ENCODE results near the gene ZG16B.
A peak's percentile ranks its signal among the peaks of the same experiment; 100 is the strongest.

The ZG16B gene

DNA sequence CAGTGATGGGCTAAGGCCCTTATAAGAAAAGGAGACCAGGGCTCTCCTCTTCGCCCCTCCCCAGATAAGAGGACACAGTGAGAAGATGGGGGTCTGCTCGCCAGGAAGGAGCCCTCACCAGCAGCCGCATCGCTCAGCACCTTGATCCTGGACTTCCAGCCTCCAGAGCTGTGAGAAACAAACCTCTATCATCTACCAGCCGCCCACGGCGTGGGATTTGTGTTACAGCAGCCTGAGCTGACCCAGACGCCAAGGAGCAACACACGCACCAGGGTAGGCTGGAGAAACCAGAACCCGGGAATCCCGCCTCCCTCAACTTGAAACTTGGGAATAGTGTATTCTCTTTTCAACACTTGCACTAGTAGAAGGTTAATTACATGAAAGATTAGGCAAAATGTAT, 4.2 kb upstream of the ZG16B start:
- DNase-seq, result no peak

DNA sequence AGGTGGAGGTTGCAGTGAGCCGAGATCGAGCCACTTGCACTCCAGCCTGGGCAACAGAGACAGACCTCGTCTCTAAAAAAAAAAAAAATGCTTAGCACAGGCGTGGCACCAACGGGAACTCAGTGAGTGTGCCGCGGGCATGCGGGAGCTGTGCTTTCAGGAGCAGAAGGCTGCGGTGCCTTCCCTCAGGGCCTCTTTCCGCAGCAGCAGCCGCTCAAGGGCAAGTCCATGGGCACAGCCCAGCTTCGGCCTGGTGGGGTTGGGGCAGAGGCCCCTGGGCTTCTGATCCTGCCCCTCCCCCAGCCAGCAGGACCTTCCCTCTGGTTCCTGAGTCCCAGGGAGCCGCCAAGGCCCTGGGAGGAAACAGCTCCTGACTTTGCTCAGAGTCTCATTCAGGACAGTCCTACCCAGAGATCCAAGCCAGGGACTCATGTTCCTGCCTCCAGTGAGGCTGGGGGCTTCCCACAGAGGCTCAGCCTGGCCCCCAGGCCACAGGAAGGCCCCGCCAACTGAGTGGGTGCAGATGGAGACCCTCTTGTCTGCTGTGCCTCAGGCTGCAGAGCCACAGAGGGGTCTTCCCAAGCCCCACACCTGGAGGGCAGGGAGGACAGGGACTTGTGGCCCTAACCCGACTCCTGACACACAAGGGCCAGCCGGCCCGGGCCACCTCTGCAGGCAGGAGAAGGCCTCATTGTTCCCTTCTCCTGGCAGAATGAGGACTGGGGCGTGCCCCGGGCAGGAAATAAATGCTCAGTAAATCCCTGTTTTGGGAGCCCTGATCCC, 3.3 kb upstream of the ZG16B start:
- DNase-seq, result no peak

DNA sequence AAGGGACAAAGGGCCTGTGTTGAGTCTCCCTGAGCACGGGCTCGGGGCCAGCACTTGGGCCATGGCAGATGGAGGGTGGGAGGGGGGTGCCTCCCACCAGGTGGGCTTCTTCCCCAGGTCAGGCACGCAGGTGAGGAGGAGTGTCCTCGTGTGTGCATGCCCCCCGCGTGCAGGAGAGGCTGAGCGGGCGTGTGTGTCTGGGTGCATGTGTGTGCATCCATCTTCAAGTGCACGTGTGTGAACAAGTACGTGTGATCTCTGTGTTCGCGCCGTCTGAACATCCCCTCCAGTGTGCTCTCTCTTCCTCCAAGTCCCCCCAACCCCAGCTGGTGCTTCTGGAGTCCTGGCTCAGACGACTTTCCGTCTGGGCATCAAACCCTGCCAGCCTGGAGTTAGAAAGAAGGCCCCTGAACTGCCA, 2.7 kb upstream of the ZG16B start:
- no peak for DNase-seq

DNA sequence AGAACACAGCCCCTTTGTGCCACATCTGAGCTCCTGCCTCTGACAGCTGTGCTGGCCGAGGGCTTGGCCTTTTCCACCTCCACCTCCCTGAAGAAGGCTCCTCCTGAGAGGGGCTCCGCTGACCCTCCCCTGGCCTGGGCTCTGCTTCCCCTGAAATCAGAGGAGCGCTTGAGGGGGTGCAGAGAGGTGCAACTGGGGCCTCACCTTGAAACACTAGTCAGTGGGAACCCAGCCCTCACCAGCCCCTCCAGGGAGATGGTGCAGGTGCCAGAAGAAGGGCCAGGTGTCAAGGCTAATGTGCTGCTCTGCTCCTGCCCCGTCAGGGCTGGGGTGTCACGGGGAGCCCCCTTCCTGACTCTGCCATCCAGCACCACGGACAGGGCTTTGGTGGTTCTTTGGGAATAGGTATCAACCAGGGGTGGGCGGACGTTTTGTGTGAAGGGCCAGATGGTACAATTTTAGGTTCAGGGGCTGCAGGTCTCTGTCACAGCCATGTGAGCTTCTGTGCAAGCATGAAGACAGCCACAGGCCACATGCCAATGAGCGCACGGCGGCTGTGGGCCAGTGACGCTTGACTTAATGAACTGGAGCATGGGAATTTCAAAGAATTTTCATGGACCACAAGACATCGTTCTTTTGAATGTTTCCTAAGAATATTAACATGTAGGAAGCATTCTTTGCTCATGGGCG, 2.1 kb upstream of the ZG16B start:
- no peak for DNase-seq

DNA sequence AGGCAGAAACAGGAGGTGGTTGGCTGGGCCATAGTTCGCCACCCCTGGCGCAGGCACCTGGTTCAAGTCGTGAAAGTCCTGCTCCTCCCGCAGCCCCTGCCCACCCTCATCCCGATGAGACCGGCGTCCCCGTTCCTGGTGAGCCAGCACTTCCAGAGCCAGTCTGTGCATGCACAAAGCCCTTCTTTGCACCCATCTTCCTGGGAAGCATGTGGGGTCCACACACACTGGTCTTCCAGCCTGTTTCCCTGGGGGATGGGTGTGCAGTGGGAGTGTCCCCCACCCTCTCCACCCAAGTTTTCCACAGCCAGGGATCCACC, 1.6 kb upstream of the ZG16B start:
- DNase-seq, result no peak

DNA sequence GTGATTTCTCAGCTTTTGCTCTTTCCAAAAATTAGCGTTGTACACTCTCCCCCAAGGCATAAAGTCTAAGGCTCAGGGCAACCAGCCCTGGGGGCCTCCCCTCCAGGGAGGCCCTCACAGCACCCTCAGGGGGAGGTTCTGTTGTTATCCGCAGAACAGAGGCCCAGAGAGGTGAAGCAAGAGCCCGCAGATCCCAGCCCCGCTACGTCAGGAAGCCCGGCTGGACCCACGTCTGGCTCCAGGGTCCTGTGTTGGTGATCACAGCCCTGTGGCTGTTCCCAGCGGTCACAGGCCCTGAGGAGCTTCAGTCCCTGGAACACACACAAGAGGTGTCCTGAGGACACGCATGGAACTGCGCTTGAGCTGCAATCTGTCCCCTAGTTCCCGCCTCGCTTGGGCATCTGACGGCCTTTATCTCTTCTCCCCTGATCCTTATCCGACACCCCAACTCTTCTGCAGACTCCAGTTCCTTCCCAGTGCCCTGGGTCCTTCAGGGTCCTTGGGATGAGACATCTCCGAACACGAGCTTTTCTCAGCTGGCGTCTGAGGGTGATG, 1.1 kb upstream of the ZG16B start:
- no peak for DNase-seq

DNA sequence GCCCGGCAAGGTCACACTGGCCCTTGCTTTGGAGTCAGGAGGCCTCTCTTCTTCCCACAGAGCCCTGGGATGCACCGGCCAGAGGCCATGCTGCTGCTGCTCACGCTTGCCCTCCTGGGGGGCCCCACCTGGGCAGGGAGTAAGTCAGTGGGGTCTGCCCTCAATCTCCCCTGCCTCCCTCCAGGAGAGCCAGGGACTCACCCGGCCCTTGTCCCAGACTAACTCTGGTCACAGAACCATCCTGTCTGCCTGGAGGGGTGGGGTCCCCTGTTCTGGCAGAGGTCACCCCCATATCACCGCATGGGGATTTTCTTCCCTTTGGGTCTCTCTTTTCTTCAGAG, 222 bp downstream of the ZG16B start:
- no peak for DNase-seq

DNA sequence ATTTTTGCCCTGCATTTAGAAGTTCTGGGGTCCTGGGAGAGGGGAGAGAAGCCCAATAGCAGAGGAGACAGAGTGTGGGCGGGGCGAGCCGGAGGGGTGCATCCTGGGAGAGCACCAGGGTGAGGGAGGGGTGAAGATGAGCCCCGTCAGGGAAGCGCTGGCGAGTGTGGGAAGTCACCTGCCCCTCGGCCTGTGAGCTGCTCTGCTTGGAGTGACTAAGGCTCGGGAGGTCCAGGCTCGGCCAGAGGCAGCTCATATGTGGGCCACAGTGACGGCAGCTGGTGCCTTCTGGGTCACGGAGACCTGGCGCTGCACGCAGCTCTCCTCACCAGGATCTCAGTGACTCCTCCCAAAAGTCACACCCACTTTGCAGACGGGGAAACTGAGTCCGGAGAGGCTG, 1.1 kb downstream of the ZG16B start:
- DNase-seq, result no peak

DNA sequence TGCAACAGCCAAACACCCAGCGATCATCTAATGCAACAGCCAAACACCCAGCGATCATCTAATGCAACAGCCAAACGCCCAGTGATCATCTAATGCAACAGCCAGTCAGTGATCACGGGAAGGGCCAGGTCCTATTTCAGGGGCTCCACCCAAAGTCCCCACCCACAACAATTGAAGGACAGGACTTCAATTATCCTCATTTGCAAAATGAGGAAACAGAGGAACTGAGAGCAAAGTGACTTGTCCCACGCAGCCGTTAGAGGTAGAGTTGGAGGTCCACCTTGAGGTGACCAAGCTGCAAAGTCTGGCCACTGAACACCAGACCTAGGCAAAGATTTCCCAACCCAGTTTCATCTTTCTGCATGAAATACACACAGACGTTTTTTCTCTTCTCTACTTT, 3.7 kb downstream of the ZG16B start:
- no peak for DNase-seq

DNA sequence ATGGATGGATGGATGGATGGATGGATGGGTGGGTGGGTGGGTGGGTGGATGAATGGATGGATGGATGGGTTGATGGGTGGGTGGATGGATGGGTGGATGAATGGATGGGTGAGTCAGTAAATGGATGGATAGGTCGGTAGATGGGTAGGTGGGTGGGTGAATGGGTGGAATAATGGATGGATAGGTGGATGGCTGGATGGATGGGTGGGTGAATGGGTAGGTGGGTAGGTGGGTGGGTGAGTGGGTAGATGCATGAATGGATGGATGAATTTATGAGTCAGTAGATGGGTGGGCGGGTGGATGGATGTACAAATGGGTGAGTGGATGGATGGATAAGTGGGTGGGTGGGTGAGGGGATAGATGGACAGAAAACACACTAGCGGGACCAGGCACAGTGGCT, 4.9 kb downstream of the ZG16B start:
- DNase-seq, result no peak

DNA sequence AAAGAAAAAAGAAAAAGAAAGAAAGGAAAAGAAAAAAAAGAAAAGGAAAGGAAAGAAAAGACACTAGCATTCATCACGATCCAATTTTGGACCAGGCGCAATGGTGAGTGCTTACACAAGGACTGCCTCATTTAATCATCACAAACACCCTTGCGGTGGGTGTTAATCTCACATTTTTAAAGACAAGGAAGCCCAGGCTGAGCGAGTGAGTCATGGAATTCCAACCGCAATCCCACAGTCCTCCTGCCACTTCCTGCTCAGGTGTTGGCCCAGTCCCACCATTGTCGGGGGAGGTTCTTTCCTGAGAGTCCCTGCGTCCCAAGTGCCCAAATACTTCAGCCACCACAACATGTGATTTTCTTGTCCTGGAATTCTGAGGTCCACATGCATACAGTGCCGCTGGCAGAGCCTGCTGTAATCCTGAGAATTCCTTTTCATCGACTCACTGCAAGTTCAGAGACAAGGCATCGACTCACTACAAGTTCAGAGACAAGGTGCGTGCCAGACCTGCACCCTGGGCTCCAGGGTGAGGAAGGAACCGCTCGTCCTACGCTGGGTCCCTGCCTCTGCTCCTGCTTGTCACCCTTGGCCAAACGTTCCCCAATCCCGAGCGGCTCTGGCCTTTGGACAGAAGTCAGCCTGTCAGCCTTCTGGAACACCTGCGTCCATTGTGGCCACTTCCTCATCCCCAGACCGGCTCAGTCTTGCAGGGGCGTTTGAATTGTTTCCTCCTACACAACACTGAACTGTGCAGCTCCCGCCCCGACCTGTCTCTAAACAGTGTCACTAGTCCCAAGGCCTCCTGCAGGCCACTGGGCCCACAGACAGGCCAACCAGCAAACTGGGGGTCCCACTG, 5.8 kb downstream of the ZG16B start:
- no peak for DNase-seq

DNA sequence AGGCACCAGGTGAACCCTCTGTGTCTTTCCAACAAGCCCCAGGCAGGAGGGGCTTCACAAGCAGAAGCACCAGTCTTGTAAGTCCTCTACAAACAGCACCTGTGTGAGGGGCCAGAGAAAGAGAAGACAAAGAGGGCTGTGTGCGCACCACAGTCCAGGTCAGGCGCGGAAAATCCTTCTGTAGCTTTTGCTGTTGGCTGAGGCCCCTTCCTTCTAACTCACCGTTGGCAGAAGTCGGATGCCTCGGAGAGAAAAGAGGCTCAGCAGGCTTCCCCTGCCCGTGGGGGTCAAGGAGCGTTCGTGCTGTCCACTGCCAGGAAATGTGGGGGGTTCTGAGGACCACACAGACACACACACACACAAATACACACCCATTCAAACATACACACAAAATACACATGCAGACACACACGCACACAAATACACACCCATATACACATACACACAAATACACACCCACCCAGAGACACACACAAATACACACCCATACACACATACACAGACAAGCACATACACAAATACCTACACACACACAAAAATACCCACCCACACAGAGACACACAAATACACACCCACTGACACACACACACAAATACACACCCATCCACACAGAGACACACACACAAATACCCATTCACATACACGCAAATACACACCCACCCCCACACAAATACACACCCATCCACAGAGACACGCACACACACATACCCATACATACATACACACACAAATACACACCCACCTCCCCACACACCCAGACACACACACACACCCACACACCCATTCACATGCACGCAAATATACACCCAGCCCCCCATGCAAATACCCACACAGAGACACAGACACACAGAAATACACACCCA, 6.8 kb downstream of the ZG16B start:
- no peak for DNase-seq

DNA sequence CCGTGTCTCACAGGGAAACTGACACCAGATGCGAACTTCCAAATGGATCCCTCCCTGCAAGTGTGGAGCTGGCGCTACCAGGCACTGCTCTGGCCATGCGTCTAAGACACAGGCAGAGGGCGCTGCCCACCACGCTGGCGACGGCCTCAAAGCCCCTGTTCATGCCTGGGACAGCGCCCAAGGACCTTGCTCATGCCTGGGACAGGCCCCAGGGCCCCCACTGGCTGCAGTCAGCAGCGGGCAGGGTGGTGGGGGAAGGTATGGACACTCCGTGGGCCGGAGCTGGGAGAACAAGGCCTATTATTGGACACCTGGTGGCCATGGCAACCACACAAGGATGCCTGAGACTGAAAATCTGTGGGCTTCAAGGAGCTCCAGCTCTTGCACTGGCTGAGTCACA, 8.8 kb downstream of the ZG16B start:
- DNase-seq, result peak; percentile 35

DNA sequence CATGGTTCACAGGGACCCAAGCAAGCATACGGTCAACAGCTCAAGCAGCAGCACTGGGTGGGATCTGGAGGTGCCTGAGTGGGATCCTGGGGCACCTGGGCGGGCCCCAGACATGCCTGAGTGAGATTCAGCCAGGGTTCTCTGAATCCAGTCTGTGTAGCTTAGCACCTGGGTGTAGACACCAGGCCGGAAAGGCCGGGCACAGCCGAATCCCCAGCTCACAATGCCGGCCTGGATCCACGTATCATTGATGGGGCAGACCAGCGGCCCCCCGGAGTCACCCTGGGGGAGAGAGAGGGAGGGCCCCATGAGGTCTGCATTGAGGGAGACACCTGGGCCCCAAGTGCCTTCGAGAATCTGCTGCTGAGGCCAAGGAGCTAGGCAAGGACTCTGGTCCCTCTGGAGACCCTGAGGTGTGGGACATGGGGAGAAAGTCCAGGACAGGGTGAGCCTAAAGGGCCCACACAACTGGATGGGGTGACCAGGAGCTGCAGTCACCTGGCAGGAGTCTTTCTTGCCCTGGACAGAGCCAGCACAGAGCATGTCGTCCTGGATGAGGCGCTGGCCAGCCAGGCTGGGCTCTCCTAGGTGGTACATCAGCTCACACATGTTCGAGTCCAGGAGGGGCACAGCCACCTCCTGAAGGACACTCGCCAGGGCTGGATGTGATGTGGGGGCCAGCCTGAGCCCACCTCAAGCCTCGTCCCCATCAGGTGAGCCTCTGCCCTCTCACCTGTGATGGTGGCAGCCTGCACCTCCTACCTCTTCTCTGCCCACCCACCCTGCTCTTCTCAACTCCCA, 9.7 kb downstream of the ZG16B start:
- no peak for DNase-seq

DNA sequence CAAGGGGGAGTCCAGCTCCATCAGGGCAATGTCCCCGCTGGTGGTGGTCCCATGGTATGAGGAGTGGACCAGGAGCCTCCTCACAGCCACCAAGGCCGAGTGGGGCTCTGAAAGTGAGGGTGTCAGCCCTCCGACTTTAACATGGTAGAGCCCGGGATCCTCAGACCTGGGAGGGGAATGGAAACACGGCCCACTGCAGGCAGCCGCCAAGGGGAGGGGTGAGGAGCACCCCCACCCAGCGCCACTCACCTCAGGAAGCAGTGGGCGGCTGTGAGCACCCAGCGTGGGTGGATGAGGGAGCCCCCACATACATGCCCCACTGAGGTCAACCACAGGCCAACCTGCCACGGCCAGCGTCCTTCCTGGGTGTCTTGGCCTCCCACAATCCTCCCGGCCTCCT, 10.8 kb downstream of the ZG16B start:
- DNase-seq, result no peak

DNA sequence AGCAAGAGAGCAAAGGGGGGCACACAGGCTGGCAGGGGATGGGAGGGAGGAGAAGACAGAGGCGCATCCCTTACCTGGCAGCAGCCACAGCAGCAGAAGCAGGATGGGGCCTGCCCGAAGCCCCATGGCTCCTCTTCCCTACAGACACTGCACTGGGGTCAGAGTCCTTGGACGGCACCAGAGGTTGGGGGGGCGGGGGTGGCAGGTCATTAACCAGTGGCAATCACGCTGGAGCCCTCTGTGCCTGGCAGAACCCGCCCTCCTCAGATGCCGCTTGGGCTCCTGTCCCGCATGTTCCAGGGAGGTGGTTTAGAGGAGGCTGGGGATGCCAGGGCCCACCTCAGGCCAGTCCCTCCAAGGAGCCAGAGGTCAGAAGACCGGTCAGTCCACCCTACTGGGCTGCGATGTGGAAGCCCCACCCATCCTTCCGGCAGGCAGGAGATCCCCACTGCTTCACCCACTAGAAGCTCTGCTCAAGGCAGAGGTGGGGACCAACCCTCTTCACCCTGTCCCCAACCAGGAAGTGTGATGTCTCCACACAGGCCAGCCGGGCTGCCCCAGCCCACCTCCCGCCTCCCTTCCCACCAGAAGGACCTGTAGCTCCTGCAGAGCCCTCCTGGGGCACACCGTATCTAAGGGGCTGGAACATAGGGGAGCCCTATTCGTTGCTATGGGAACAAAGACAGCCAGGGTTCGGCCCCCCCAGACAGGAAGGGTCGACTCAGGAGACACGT, 11.7 kb downstream of the ZG16B start:
- DNase-seq, result no peak

DNA sequence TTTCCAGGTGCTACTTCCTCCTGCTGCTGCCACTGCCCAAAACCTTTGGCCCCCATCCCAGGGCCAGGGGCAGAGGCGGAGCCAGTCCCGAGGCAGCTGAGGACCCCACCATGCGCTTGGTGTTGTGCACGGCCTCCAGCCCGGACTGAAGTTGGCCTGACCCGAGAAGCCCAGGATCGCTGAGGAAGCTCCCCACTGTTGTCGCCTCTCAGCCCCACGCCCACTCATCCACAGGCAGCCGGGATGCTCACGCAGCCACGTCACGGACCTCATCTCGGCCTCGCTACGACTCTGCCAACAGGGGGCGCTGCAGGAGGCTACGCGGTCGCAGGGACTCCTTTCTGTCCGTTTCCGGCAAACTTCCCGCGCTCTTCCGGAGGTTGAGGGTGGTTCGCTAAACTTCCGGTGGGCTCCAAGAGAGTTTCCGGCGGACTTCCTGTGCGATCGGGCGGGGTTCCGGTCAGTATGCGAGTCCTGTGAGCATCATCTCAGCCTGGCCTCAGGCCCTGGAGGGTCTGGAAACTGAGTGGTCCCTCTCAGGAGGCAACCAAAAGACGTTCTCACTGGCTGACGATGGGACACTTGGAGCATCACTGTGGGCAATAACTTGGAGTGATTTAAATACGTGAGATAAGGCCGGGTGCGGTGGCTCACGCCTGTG, 12.4 kb downstream of the ZG16B start:
- peak; percentile 54 for DNase-seq

DNA sequence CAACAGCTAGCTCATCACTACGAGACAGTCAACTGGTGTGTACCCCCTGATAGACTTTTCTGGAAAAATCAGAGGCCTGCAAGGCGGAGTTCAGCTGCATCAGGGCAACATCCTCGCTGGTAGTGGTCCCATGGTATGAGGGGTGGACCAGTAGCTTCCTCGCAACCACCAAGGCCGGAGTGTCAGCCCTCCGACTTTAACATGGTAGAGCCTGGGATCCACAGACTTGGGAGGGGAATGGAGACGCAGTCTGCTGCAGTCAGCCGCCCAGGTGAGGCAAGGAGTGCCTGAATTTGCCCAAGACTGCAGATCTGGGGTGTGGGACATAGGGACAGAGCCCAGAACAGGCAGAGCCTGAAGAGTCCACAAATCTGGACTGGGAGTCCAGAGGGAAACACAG, 13.4 kb downstream of the ZG16B start:
- DNase-seq, result no peak

DNA sequence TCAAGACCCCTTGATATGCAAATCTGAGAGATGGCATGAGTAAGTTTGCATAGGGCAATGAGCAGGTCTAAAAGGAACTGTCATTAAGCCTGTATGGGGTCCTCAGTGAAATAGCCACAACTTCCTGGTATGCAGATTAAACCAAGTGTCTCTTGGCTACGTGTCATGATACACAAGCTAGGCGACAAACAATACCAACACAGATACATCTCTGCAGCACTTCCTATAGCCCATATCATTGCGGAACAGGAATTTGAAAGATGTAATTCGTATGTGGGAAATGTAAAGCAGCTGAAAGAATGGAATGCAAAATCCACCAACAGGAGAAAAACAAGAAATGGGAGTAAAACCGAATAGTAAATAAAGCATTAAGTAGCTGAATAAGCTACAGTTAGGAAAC, 15.0 kb downstream of the ZG16B start:
- no peak for DNase-seq

DNA sequence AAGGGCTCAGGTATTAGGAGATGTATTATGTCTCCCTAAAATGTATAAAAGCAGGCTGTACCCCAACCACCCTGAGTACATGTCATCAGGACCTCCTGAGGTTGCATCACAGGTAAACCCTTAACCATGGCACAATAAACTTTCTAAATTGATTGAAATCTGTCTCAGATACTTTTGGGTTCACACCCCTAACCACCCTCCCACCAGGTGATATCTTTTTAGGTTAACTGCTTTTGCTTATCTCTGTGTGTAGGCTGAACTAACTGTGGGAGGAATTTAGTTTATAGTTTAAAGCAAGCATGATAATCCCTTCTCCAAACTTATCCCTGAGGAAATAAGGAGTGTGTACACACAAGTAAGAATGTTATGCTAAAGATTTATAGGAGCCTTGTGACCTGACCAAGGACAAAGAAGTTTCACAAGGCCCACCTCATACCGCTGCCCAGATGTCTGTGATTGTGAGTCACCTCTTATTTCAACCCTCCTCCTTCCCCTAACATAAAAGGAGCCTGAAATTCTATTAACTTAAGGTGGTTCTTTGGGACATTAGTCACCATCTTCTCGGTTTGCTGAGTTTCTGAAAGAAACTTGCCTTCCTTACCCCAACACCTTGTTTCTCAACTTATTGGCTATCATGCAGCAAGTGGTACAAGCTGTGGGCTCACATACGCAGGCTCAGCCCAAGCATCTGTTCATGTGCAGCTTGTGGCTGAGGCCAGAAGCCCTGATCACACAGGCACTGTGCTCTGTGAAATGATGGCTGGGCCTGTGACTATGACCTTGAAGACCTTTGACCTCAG, 16.6 kb downstream of the ZG16B start:
- no peak for DNase-seq

All from T-helper 9 cell (primary cell).